Suprapubic skin (tissue), 3 donors: ENCODE data around the gene KCNJ16.

Experiments used
- EP300 ChIP-seq: sonication (generic); formaldehyde crosslinking; IDR thresholded peaks from one replicate; pipeline ENCODE4 v1.6.1; 2017; ENCODE audit warnings: antibody characterized with exemption
- POLR2A ChIP-seq, 2 donors: fragments of 450-650 bp; IDR thresholded peaks; one replicate each; pipeline ENCODE4 v1.6.1; 2017; ENCODE audit warnings: antibody characterized with exemption in 2 of 2, mild to moderate bottlenecking in 2 of 2, moderate library complexity in 2 of 2
- TF ChIP-seq, protein P1 (sequence below), 2 donors: fragments of 200-600 bp in 1 of 2; fragments of 450-650 bp in 1 of 2; sonication (generic) in 1 of 2; IDR thresholded peaks; one replicate each; pipeline ENCODE4 v1.5.1; 2016 to 2019; ENCODE audit warnings: antibody characterized with exemption in 2 of 2, mild to moderate bottlenecking in 1 of 2, moderate library complexity in 1 of 2

DNA sequence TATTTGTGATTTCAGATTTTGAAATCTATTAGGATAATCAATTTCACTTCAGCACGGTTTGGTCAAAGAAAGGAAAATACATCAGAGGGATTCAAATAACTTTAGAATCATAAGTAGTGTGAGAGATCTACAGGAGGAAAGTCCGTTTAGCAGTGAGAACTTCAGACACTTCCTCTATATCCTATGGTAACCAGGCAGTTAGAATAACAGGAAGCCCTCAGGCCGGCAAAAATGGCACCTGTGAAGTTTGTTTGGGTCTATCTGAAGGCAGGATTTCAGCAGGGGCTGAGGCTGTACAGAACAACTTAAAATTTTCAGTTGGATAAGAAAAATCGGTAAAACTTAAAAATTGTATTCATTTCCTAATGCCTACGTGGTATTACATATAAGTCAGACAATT, 24.9 kb downstream of the KCNJ16 start:
- TF ChIP-seq, protein P1, sequence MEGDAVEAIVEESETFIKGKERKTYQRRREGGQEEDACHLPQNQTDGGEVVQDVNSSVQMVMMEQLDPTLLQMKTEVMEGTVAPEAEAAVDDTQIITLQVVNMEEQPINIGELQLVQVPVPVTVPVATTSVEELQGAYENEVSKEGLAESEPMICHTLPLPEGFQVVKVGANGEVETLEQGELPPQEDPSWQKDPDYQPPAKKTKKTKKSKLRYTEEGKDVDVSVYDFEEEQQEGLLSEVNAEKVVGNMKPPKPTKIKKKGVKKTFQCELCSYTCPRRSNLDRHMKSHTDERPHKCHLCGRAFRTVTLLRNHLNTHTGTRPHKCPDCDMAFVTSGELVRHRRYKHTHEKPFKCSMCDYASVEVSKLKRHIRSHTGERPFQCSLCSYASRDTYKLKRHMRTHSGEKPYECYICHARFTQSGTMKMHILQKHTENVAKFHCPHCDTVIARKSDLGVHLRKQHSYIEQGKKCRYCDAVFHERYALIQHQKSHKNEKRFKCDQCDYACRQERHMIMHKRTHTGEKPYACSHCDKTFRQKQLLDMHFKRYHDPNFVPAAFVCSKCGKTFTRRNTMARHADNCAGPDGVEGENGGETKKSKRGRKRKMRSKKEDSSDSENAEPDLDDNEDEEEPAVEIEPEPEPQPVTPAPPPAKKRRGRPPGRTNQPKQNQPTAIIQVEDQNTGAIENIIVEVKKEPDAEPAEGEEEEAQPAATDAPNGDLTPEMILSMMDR (IDR thresholded peaks at IDR 0.05): no peak
- no peak for TF ChIP-seq EP300
- no peak for TF ChIP-seq POLR2A (IDR thresholded peaks at IDR 0.05)
